NCI-H2171 (cell line): Measurements from ENCODE around the gene SNX14.

Experiments used
- DNase-seq: peaks from one replicate; lab custom pipeline; 2025; lab: John Stamatoyannopoulos, UW

SNX14 gene

GRCh38 chr6:85462673-85463072, 131.0 kb downstream of the SNX14 start:
- no peak for DNase-seq

GRCh38 chr6:85461798-85462170, 131.9 kb downstream of the SNX14 start:
- no peak for DNase-seq

- no peak for DNase-seq
Observed at GRCh38 chr6:85460921-85461797, 132.5 kb downstream of the SNX14 start.

GRCh38 chr6:85460154-85460920, 133.3 kb downstream of the SNX14 start:
- no peak for DNase-seq

GRCh38 chr6:85459224-85459901, 134.3 kb downstream of the SNX14 start:
- no peak for DNase-seq

- DNase-seq, result no peak
Observed at GRCh38 chr6:85458782-85459181, 134.9 kb downstream of the SNX14 start.

GRCh38 chr6:85458184-85458583, 135.5 kb downstream of the SNX14 start:
- DNase-seq, result no peak

- no peak for DNase-seq
Observed at GRCh38 chr6:85456782-85457181, 136.9 kb downstream of the SNX14 start.
